HUES48 (cell line): ENCODE measurements around the gene C18orf63.

ENCODE experiments used
- H3K27ac ChIP-seq: one replicate; pipeline ENCODE4 v1.7.0; 2013; ENCODE audit warnings: low read depth, low read length, inconsistent platforms
- H3K27me3 ChIP-seq: 2 replicates; pipeline ENCODE4 v1.6.1; 2013; ENCODE audit warnings: mild to moderate bottlenecking, low read length; ENCODE audit not compliant: control insufficient read depth, insufficient read depth
- H3K36me3 ChIP-seq: 2 replicates; pipeline ENCODE4 v1.6.1; 2013; ENCODE audit warnings: low read length; ENCODE audit not compliant: control insufficient read depth, insufficient read depth
- H3K4me1 ChIP-seq: 2 replicates; pipeline ENCODE4 v1.6.1; 2013; ENCODE audit warnings: mild to moderate bottlenecking, low read length; ENCODE audit not compliant: control insufficient read depth, insufficient read depth
- H3K4me3 ChIP-seq: 2 replicates; pipeline ENCODE4 v1.5.1; 2013; ENCODE audit warnings: mild to moderate bottlenecking, low read depth, low read length
- H3K9ac ChIP-seq: 2 replicates; pipeline ENCODE4 v1.6.1; 2013; ENCODE audit warnings: mild to moderate bottlenecking, low read depth, low read length, moderate library complexity
- H3K9me3 ChIP-seq: 2 replicates; pipeline ENCODE4 v1.6.1; 2013; ENCODE audit warnings: low read length; ENCODE audit not compliant: control insufficient read depth, insufficient read depth

Gene C18orf63

GRCh38 chr18:74353169-74353775, 37.6 kb downstream of the C18orf63 start:
- Histone ChIP-seq H3K27me3 (no peaks in the 10 kb centered on the region), H3K9ac (no peak overlapping the region), H3K4me3 (no peak overlapping the region), H3K36me3 (no peaks in the 10 kb centered on the region), H3K4me1 (no peaks in the 10 kb centered on the region), H3K27ac (no peak overlapping the region), H3K9me3 (no peaks in the 10 kb centered on the region)

- Histone ChIP-seq H3K27me3 (no peaks in the 10 kb centered on the region), H3K9me3 (no peaks in the 10 kb centered on the region), H3K4me3 (no peak overlapping the region), H3K4me1 (no peaks in the 10 kb centered on the region), H3K36me3 (no peaks in the 10 kb centered on the region), H3K9ac (no peak overlapping the region), H3K27ac (no peak overlapping the region)
Observed at GRCh38 chr18:74356959-74357358, 41.3 kb downstream of the C18orf63 start.

- Histone ChIP-seq H3K27me3 (no peaks in the 10 kb centered on the region), H3K36me3 (no peaks in the 10 kb centered on the region)
Observed at GRCh38 chr18:74360852-74361655, 45.4 kb downstream of the C18orf63 start.

GRCh38 chr18:74367905-74368304, 52.3 kb downstream of the C18orf63 start:
- no peaks in the 10 kb centered on the region for H3K9me3 ChIP-seq
- H3K9ac ChIP-seq: no peak overlapping the region
- H3K27ac ChIP-seq: no peak overlapping the region
- no peak overlapping the region for H3K4me3 ChIP-seq
- no peaks in the 10 kb centered on the region for H3K4me1 ChIP-seq
- H3K27me3 ChIP-seq: no peaks in the 10 kb centered on the region
- no peaks in the 10 kb centered on the region for H3K36me3 ChIP-seq

More at GRCh38 chr18:74360852-74361655, 45.4 kb downstream of the C18orf63 start:
- Histone ChIP-seq H3K4me3 (no peak overlapping the region), H3K9me3 (no peaks in the 10 kb centered on the region), H3K9ac (no peak overlapping the region), H3K4me1 (no peaks in the 10 kb centered on the region), H3K27ac (no peak overlapping the region)

GRCh38 chr18:74368901-74369705, 53.5 kb downstream of the C18orf63 start:
- Histone ChIP-seq H3K27me3 (no peaks in the 10 kb centered on the region), H3K36me3 (no peaks in the 10 kb centered on the region), H3K4me1 (no peaks in the 10 kb centered on the region), H3K4me3 (no peak overlapping the region), H3K9ac (no peak overlapping the region), H3K9me3 (no peaks in the 10 kb centered on the region), H3K27ac (no peak overlapping the region)

GRCh38 chr18:74370115-74370514, 54.5 kb downstream of the C18orf63 start:
- H3K9ac ChIP-seq: no peak overlapping the region
- H3K27me3 ChIP-seq: no peaks in the 10 kb centered on the region
- H3K4me1 ChIP-seq: no peaks in the 10 kb centered on the region
- H3K36me3 ChIP-seq: no peaks in the 10 kb centered on the region
- no peak overlapping the region for H3K27ac ChIP-seq
- H3K4me3 ChIP-seq: no peak overlapping the region
- no peaks in the 10 kb centered on the region for H3K9me3 ChIP-seq

GRCh38 chr18:74373428-74373827, 57.8 kb downstream of the C18orf63 start:
- Histone ChIP-seq H3K9ac (no peak overlapping the region), H3K9me3 (no peaks in the 10 kb centered on the region), H3K4me1 (no peaks in the 10 kb centered on the region), H3K36me3 (no peaks in the 10 kb centered on the region), H3K27me3 (no peaks in the 10 kb centered on the region), H3K4me3 (no peak overlapping the region), H3K27ac (no peak overlapping the region)

GRCh38 chr18:74375999-74376398, 60.4 kb downstream of the C18orf63 start:
- Histone ChIP-seq H3K4me1 (no peaks in the 10 kb centered on the region), H3K9ac (no peak overlapping the region), H3K4me3 (no peak overlapping the region), H3K9me3 (peaks cover 4% of the 10 kb centered on the region; the same call in 1 of the 2 replicates), H3K27ac (no peak overlapping the region), H3K27me3 (no peaks in the 10 kb centered on the region), H3K36me3 (no peaks in the 10 kb centered on the region)

- Histone ChIP-seq H3K4me1 (no peaks in the 10 kb centered on the region), H3K27ac (no peak overlapping the region), H3K9ac (no peak overlapping the region), H3K27me3 (no peaks in the 10 kb centered on the region), H3K4me3 (no peak overlapping the region), H3K36me3 (no peaks in the 10 kb centered on the region), H3K9me3 (peaks cover 5% of the 10 kb centered on the region; the same call in 1 of the 2 replicates)
Observed at GRCh38 chr18:74376523-74376922, 60.9 kb downstream of the C18orf63 start.

GRCh38 chr18:74377776-74378175, 62.1 kb downstream of the C18orf63 start:
- Histone ChIP-seq H3K27ac (no peak overlapping the region), H3K27me3 (no peaks in the 10 kb centered on the region), H3K4me3 (no peak overlapping the region), H3K4me1 (no peaks in the 10 kb centered on the region), H3K36me3 (no peaks in the 10 kb centered on the region), H3K9me3 (peaks cover 14% of the 10 kb centered on the region), H3K9ac (no peak overlapping the region)
